22Rv1 (cell line): ENCODE data around the gene MBD1.
A peak's percentile ranks its signal among the peaks of the same experiment; 100 is the strongest.

Source experiments
- H3K27ac ChIP-seq: fragments of 450-650 bp; 2 replicates; pipeline ENCODE4 v1.5.1; 2017
- ZFX ChIP-seq: fragments of 450-650 bp; IDR thresholded peaks from 2 replicates; pipeline ENCODE4 v1.6.1; 2017; ENCODE audit warnings: antibody characterized with exemption, borderline replicate concordance
- TF ChIP-seq, protein P1 (sequence below): fragments of 450-650 bp; IDR thresholded peaks from 2 replicates; pipeline ENCODE4 v1.5.1; 2017; ENCODE audit warnings: mild to moderate bottlenecking

MBD1 gene

DNA sequence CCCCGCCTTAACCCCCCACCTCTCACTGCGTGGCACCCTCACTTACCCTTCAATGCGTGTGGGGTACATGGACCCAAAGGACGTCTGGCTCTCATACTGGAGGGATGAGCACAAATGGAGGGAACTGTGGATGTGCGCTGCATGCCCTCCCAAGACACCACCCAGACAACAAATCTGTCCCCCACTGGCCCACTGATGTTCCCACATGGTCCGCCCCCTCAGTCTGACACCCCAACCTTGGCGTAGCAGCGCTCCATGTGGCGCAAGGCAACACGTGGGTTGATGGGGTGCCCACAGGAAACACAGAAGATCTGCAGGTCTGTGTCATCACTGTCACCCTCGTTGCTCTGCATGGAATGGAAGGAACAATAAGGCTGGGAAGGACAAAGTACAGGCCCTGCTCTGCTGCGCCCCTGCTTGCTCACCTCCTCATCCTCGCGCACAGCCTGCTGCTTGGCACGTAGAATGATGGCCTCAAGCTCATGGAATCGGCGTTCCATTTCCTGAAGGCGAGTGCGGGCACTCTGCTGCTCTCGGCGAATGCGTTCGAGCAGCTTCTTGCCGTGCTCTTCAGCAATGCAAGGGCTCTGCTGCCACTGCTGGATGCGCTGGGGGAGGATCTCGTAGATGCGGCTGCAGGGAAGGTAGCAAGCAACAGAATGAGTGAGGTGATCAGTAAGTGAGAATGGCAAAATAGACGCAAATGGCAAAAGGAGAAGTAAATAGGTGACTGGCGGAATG, 2.3 kb upstream of the MBD1 start:
- no peak overlapping the region; the same call in 1 of the 2 replicates for H3K27ac ChIP-seq
- TF ChIP-seq, protein P1, sequence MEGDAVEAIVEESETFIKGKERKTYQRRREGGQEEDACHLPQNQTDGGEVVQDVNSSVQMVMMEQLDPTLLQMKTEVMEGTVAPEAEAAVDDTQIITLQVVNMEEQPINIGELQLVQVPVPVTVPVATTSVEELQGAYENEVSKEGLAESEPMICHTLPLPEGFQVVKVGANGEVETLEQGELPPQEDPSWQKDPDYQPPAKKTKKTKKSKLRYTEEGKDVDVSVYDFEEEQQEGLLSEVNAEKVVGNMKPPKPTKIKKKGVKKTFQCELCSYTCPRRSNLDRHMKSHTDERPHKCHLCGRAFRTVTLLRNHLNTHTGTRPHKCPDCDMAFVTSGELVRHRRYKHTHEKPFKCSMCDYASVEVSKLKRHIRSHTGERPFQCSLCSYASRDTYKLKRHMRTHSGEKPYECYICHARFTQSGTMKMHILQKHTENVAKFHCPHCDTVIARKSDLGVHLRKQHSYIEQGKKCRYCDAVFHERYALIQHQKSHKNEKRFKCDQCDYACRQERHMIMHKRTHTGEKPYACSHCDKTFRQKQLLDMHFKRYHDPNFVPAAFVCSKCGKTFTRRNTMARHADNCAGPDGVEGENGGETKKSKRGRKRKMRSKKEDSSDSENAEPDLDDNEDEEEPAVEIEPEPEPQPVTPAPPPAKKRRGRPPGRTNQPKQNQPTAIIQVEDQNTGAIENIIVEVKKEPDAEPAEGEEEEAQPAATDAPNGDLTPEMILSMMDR, result no peak
- no peak for TF ChIP-seq ZFX

DNA sequence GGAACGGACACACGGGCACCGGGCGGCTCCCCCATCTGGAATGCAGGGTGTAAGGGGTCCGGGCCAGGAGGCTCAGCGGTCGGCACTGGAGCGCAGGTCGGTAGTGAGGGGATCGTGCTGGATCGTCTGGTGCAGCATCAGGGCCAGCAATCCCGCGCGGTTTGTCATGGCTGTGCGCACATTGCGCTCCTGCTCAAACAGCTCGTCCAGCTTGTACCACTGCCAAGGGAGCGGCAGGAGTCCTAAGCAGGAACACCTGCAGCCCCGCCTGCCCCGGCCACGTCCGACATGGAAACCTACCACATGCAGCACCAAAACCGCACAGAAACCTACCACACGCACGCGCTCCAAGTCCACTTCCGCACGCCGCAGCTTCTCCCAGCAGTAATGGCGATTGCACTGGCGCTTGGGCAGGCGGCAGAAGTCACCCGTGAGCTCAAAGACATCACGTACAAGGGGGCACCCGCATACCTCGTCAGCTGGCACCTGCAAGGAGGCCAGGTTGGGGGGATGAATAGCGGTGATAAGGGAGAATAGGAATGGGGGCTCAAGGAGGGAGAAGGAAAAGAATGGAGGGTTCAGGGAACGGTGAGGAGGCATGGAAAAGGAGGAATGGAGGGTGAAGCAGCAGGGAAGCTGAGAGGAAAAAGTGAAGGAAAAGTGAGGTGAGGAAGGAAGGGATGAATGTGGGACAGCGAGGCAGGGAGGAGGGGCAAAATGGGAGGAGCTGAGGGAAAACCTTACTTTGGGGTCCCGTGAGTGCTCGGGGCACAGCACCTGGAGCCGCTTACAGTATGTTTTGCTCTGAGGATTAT, 1.4 kb upstream of the MBD1 start:
- peak overlapping the region; percentile 89 for H3K27ac ChIP-seq
- TF ChIP-seq ZFX, result no peak
- TF ChIP-seq, protein P1, result no peak

DNA sequence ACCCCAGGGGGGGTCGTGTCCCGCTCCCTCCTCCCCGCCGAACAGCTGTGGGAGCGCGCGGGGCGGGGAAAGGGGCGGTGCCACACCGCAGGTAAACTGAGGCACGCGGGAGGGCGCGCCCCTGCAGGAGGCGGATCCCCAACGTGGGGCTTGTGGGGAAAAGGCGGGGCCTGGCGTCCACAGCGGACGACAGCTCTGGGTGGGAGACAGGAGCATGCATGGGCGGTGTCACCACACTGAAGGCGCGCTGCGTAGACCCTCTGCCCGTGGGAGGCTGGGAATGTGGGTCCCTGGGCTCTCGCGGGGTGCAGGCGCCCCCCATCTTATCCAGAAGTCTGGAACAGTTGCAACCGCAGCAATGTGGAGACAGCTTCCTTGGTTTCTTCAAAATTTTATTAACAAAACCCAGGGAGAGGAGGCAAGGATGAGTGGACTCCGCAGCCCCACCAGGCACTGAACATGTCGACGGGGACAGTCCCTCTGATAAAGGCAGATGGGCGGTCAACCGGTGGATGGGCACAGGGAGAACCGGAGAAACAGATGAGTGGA, 723 bp upstream of the MBD1 start:
- TF ChIP-seq, protein P1, result no peak
- TF ChIP-seq ZFX, result no peak
- peak overlapping the region; percentile 89 for H3K27ac ChIP-seq

DNA sequence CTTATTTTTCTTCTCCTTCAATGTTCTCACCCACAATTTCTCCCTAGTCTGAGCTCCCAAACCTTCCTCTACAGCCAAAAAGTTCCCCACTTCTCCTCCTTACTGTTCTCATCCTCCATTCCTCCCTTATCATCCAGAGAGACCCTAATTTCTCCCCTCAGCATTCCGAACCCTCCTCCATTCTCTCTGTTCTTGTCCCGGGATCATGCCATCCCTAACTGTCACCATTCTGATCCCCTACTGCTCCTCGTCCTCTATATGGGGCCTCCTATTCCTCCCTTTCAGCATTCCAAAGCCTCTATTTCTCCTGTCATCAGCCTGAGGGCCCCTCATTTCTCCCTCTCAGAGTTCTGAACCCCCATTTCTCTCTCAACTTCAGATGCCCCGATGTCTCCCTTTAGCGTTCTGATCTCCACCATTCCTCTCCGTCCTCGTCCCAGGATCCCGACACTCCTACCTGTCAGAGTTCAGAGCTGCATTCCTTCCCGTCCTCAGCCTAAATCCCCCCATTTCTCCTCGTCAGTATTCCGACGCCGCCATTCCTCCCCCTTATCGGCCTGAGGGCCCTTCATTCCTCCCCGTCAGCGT, 522 bp downstream of the MBD1 start:
- peak overlapping the region; percentile 89 for H3K27ac ChIP-seq
- TF ChIP-seq, protein P1, result no peak
- TF ChIP-seq ZFX, result no peak

DNA sequence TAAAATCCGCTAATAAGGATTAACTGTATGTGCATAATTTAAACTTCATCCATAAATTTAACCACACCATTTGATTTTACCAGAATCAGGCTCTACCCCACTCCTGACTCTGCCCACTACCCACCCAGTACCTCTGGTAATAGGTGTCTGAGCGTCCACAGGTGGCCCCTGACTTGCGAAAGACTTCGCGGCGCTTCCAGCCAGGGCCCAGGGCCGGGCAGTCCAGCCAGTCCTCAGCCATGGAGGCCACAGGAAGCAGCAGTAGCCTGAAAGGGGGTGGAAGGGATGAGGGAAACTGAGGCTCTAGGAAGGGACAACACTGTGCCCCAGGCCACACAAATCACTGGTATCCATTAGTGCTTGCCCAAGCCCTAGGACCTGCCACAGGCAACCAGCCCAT, 1.6 kb downstream of the MBD1 start:
- TF ChIP-seq ZFX, result no peak
- TF ChIP-seq, protein P1, result no peak
- H3K27ac ChIP-seq, result no peak overlapping the region

DNA sequence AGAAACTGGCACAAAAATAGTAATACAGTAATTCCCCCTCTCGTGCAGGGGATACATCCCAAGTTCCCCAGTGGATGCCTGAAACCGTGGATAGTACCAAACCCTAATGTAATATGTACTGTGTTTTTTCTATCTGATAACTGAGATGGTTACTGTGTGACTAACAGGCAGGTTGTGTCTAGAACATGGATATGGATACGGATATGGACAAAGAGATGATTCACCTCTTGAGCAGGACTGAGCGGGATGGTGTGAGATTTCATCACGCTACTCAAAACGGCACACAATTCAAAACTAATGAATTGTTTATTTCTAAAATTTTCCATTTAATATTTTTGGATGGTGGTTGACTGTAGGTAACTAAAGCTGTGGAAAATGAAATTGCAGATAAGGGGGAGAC, 3.4 kb downstream of the MBD1 start:
- no peak overlapping the region for H3K27ac ChIP-seq
- TF ChIP-seq ZFX, result no peak
- TF ChIP-seq, protein P1, result no peak
